GM18526 (cell line): ENCODE measurements around the gene NPIPB12.
"Not testable (repeated sequence)": the region's sequence is repeated elsewhere in the genome, so short reads cannot be mapped to it uniquely, and the experiment has no call there.

Source experiments
- POLR2A ChIP-seq: IDR thresholded peaks from 3 replicates; pipeline ENCODE4 v1.6.1; 2011; ENCODE audit not compliant: insufficient read length; ENCODE audit errors: extremely low read depth

NPIPB12 gene

DNA sequence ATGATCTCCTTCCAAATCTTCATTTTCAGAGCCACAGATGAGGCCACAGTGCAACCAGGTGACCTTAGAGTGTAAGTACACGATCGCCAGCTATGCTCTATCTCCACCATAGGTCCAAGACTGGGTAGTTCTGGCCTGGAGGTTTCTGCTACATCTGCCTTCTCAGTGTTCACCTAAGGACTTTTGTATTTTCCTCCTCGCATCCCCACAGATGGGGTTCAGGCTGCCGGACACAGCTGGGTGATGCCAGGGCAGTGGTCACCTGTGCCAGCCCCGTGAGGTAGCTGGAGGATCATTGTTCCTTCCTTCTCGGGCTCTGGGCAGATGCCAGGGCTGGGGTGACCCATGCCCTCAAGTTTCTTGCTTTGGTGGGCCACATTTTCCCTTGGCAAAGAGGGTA is at the start of gene NPIPB12:
Gene NPIPB12 (minus strand): TSS at position 101 of the 400 bp plus-strand sequence.
- TF ChIP-seq POLR2A = not testable (repeated sequence)

DNA sequence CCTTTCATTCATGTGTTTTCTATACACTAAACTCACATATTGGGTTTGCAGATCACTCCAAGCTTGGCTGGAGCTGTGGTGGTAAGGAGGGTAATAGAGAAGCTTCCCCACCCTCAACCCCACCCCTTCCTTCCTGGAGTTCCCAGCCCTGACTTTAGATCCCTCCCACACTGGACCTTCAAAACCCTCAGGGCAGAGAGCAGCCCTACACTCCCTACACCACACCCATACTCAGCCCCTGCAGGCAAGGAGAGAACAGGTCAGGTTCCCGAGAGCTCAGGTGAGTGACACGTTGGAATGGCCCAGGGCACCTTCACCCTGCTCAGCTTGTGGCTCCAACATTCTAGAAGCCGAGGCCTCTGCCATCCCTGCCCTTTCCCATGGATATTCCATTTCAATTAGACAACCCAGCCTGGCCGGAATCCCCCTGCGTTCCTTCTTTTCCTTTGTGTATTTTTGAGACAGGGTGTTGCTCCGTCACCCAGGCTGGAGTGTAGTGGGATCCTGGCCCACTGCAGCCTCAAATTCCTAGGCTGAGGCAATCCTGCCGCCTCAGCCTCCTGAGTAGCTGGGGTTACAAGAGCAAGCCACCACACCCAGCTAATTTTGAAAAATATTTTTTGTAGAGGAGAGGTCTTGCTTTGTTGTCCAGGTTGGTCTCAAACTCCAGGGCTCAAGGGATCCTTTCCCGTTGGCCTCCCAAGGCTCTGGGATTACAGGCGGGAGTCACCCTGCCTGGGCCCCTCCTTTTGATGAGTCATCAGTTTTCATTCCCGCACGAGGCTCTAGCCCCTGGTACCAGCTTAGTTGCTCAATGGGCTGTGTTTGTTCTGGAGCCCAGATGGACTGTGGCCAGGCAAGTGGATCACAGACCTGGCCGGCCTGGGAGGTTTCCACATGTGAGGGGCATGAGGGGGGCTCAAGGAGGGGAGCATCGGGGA is 46.2 kb downstream of the NPIPB12 start, which contains the start of gene SULT1A4:
Gene SULT1A4 (plus strand): TSS at position 208 of the 941 bp plus-strand sequence. CDS start 1,473 bp downstream, outside the sequence.
- TF ChIP-seq POLR2A = not testable (repeated sequence)

DNA sequence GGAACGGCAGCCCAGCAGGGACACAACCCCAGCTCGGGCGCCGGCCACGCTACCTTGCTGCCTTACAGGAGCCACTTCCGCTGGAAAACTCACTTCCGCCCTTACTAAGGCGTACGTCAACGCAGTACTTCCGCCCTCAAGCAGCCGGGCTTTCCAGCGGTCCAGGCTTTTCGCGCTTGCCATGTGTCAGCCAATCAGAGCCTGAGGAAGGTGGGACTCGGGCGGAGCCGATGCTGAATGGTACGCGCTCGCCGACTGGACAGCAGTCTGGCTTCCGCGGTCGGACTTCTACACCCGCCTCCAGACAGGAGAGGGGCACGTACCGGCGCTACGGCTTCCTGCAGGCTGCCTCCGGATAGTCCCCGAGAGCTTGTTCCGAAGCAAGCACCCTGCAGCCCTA is 51.9 kb downstream of the NPIPB12 start, which contains the start of the genes BOLA2 and SLX1B:
Gene BOLA2 (minus strand): TSS at position 83 of the 400 bp plus-strand sequence. CDS start 98 bp downstream, outside the sequence.
Gene SLX1B (plus strand): TSS at position 265 of the 400 bp plus-strand sequence.
- not testable (repeated sequence) for TF ChIP-seq POLR2A
